H1 (cell line): Measurements from ENCODE around the gene TPP2. TPM values are rescaled to one million over a fixed set of nuclear protein-coding genes. Genes with fewer than 3 reads are reported as not detected.

Source experiments
- CTCF ChIA-PET: fragments of 300-600 bp; sonication (Branson Sonifier 250); formaldehyde crosslinking; loops from one replicate; lab custom pipeline; 2021; ENCODE audit not compliant: partially characterized antibody; lab: Charles Lee
- POLR2A ChIA-PET: fragments of 300-600 bp; sonication (Branson Sonifier 250); formaldehyde crosslinking; loops from one replicate; lab custom pipeline; 2021; ENCODE audit warnings: inconsistent platforms; ENCODE audit not compliant: partially characterized antibody; lab: Charles Lee
- DNase-seq, 2 experiments: peaks; one replicate each; pipeline versions ENCODE4 v3.0.0 to v3.0.0-alpha.2; 2010 to 2022; ENCODE audit warnings: low spot score in 2 of 2, low read depth in 1 of 2, mixed read lengths in 1 of 2
- FAIRE-seq: peaks from 2 replicates; lab custom pipeline; 2011; peaks lifted over from hg19 to GRCh38; lab: Jason Lieb, UNC
- H2AFZ ChIP-seq: 2 replicates; pipeline ENCODE4 v1.8.1; 2012; ENCODE audit warnings: low read length, inconsistent platforms
- H2AK5ac ChIP-seq: 2 replicates; pipeline ENCODE4 v1.6.1; 2013; ENCODE audit warnings: low read depth, low read length
- H2BK120ac ChIP-seq: replicated peaks from 2 replicates; pipeline ENCODE3; 2013; ENCODE audit warnings: low read depth, low read length, inconsistent platforms
- H2BK12ac ChIP-seq: 2 replicates; pipeline ENCODE4 v1.6.1; 2013; ENCODE audit warnings: low read depth, low read length
- H2BK15ac ChIP-seq: 2 replicates; pipeline ENCODE4 v1.6.1; 2013; ENCODE audit warnings: low read length
- H2BK20ac ChIP-seq: 2 replicates; pipeline ENCODE4 v1.6.1; 2013; ENCODE audit warnings: low read length
- H2BK5ac ChIP-seq: 2 replicates; pipeline ENCODE4 v1.6.1; 2013; ENCODE audit warnings: low read depth, low read length
- H3K14ac ChIP-seq: 2 replicates; pipeline ENCODE4 v1.6.1; 2013; ENCODE audit warnings: inconsistent platforms; ENCODE audit not compliant: insufficient read length
- H3K18ac ChIP-seq: 2 replicates; pipeline ENCODE4 v1.6.1; 2013; ENCODE audit warnings: low read length; ENCODE audit errors: extremely low read depth
- H3K23ac ChIP-seq: 2 replicates; pipeline ENCODE4 v1.6.1; 2013; ENCODE audit warnings: inconsistent platforms; ENCODE audit not compliant: insufficient read length
- H3K23me2 ChIP-seq: 2 replicates; pipeline ENCODE4 v1.6.1; 2013; ENCODE audit warnings: low read depth, low read length
- H3K27ac ChIP-seq: 2 replicates; pipeline ENCODE4 v1.6.1; 2011; ENCODE audit warnings: low read depth, low read length, inconsistent platforms
- H3K27me3 ChIP-seq, 4 experiments: replicated peaks in 1 of 4; 1 replicate in 1 of 4; 2 replicates in 3 of 4; pipeline versions ENCODE4 v1.6.1 to v1.8.1; 2011 to 2013; ENCODE audit warnings: low read length in 3 of 4, mild to moderate bottlenecking in 3 of 4, inconsistent platforms in 2 of 4, mixed read lengths in 2 of 4, moderate library complexity in 1 of 4; ENCODE audit not compliant: control insufficient read depth in 3 of 4, insufficient read depth in 3 of 4; ENCODE audit errors: extremely low read depth in 1 of 4
- H3K36me3 ChIP-seq, 4 experiments: 2 replicates each; pipeline versions ENCODE4 v1.6.1 to v1.8.1; 2011 to 2013; ENCODE audit warnings: mild to moderate bottlenecking in 4 of 4, low read length in 3 of 4, moderate library complexity in 2 of 4, control low read depth in 1 of 4, inconsistent platforms in 1 of 4; ENCODE audit not compliant: insufficient read depth in 4 of 4, control insufficient read depth in 2 of 4
- H3K4ac ChIP-seq: replicated peaks from 2 replicates; pipeline ENCODE3; 2013; ENCODE audit warnings: low read length, low read depth, mixed read lengths, inconsistent platforms; ENCODE audit not compliant: insufficient read length
- H3K4me1 ChIP-seq, 4 experiments: replicated peaks in 1 of 4; 1 replicate in 1 of 4; 2 replicates in 3 of 4; pipeline versions ENCODE4 v1.6.1 to v1.8.1; 2011 to 2013; ENCODE audit warnings: low read length in 3 of 4, inconsistent platforms in 2 of 4, mixed read lengths in 1 of 4; ENCODE audit not compliant: insufficient read depth in 4 of 4, control insufficient read depth in 3 of 4
- H3K4me2 ChIP-seq, 2 experiments: 2 replicates each; pipeline versions ENCODE4 v1.6.1 to v1.8.1; 2011 to 2013; ENCODE audit warnings: low read depth in 2 of 2, low read length in 2 of 2, control low read depth in 1 of 2, inconsistent platforms in 1 of 2, mild to moderate bottlenecking in 1 of 2; ENCODE audit not compliant: insufficient read depth in 1 of 2
- H3K4me3 ChIP-seq, 4 experiments: fragments of 200-600, 300-600 bp in 1 of 4; sonication (generic), shearing (Covaris generic), sonication (Bioruptor Twin) in 1 of 4; 2 replicates each; pipeline versions ENCODE4 v1.5.1 to v1.8.1; 2011 to 2016; ENCODE audit warnings: low read length in 4 of 4, low read depth in 3 of 4, control low read depth in 2 of 4, inconsistent platforms in 2 of 4, mild to moderate bottlenecking in 2 of 4, mixed read lengths in 1 of 4, moderate library complexity in 1 of 4; ENCODE audit not compliant: insufficient read depth in 2 of 4; ENCODE audit errors: extremely low read depth in 1 of 4
- H3K56ac ChIP-seq: replicated peaks from 2 replicates; pipeline ENCODE3; 2013; ENCODE audit warnings: low read depth, mild to moderate bottlenecking, mixed read lengths, low read length, inconsistent platforms; ENCODE audit not compliant: insufficient read length
- H3K79me1 ChIP-seq: 2 replicates; pipeline ENCODE4 v1.6.1; 2013; ENCODE audit warnings: low read depth, low read length, control low read depth
- H3K79me2 ChIP-seq, 2 experiments: 2 replicates each; pipeline versions ENCODE4 v1.6.1 to v1.8.1; 2012 to 2013; ENCODE audit warnings: low read length in 2 of 2, mild to moderate bottlenecking in 2 of 2, inconsistent platforms in 1 of 2; ENCODE audit not compliant: insufficient read depth in 2 of 2, control insufficient read depth in 1 of 2
- H3K9ac ChIP-seq, 4 experiments: replicated peaks in 1 of 4; 1 replicate in 1 of 4; 2 replicates in 3 of 4; pipeline versions ENCODE4 v1.6.1 to v1.8.1; 2011 to 2013; ENCODE audit warnings: low read depth in 3 of 4, low read length in 3 of 4, control low read depth in 2 of 4, mild to moderate bottlenecking in 2 of 4, moderate library complexity in 2 of 4, inconsistent platforms in 1 of 4; ENCODE audit errors: extremely low read depth in 1 of 4
- H3K9me3 ChIP-seq, 2 experiments: 2 replicates each; pipeline versions ENCODE4 v1.6.1 to v1.8.1; 2012 to 2013; ENCODE audit warnings: mild to moderate bottlenecking in 2 of 2, moderate library complexity in 2 of 2, control low read depth in 1 of 2, inconsistent platforms in 1 of 2, low read depth in 1 of 2, low read length in 1 of 2, mixed read lengths in 1 of 2; ENCODE audit not compliant: insufficient read depth in 2 of 2
- H4K20me1 ChIP-seq, 2 experiments: replicated peaks in 1 of 2; 2 replicates each; pipeline versions ENCODE3 to v1.8.1; 2011 to 2013; ENCODE audit warnings: inconsistent platforms in 2 of 2, low read length in 2 of 2, mild to moderate bottlenecking in 1 of 2; ENCODE audit not compliant: insufficient read depth in 2 of 2, control insufficient read depth in 1 of 2
- H4K5ac ChIP-seq: 2 replicates; pipeline ENCODE4 v1.6.1; 2013; ENCODE audit warnings: low read length, low read depth, mixed read lengths, inconsistent platforms; ENCODE audit not compliant: insufficient read length
- H4K8ac ChIP-seq: 2 replicates; pipeline ENCODE4 v1.8.0; 2013; ENCODE audit warnings: mild to moderate bottlenecking, moderate library complexity, low read length, inconsistent platforms; ENCODE audit not compliant: insufficient read depth; ENCODE audit errors: extremely low read depth
- H4K91ac ChIP-seq: replicated peaks from 2 replicates; pipeline ENCODE3; 2013; ENCODE audit warnings: low read length, mixed read lengths, inconsistent platforms; ENCODE audit not compliant: insufficient read length
- BACH1 ChIP-seq: IDR thresholded peaks from 2 replicates; pipeline ENCODE4 v1.6.1; 2012; ENCODE audit warnings: low read length, improper control_type of control experiment
- BRCA1 ChIP-seq: IDR thresholded peaks from 2 replicates; pipeline ENCODE4 v1.6.1; 2012; ENCODE audit warnings: low read depth, low read length, improper control_type of control experiment
- GABPA ChIP-seq: IDR thresholded peaks from 2 replicates; pipeline ENCODE4 v1.6.1; 2011; ENCODE audit warnings: mild to moderate bottlenecking, low read length, moderate library complexity, borderline replicate concordance; ENCODE audit not compliant: insufficient read depth
- MAFK ChIP-seq: IDR thresholded peaks from 2 replicates; pipeline ENCODE4 v1.6.1; 2012; ENCODE audit warnings: low read depth, mild to moderate bottlenecking, improper control_type of control experiment, low read length
- POU5F1 ChIP-seq: IDR thresholded peaks from 2 replicates; pipeline ENCODE4 v1.6.1; 2011; ENCODE audit warnings: low read depth, mild to moderate bottlenecking, low read length, moderate library complexity
- RAD21 ChIP-seq, 2 experiments: IDR thresholded peaks in 1 of 2; conservative IDR thresholded peaks in 1 of 2; 2 replicates each; pipeline ENCODE4 v1.6.1; 2011; ENCODE audit warnings: low read depth in 2 of 2, low read length in 2 of 2, improper control_type of control experiment in 1 of 2, inconsistent platforms in 1 of 2, mild to moderate bottlenecking in 1 of 2, moderate library complexity in 1 of 2
- RXRA ChIP-seq: IDR thresholded peaks from 2 replicates; pipeline ENCODE4 v1.6.1; 2011; ENCODE audit warnings: low read depth, mild to moderate bottlenecking, low read length, moderate library complexity; ENCODE audit not compliant: insufficient read depth
- SAP30 ChIP-seq: fragments of 300-600 bp; sonication (generic); IDR thresholded peaks from 2 replicates; pipeline ENCODE4 v1.7.1; 2012; ENCODE audit warnings: low read length, moderate library complexity, mild to moderate bottlenecking, inconsistent platforms; ENCODE audit not compliant: insufficient read depth, insufficient replicate concordance
- polyA plus RNA-seq, 7 experiments: library from polyadenylated mRNA; depleted of rRNA in 3 of 7; stranded (reverse) in 5 of 7; unstranded in 2 of 7; fragments of >200 nt in 5 of 7; fragments of 200-250 nt in 2 of 7; gene quantifications; 1 replicate in 5 of 7; 2 replicates in 1 of 7; 4 replicates in 1 of 7; pipeline versions ENCODE4 v1.2.1 to v1.2.3, GENCODE V29; 2011 to 2013; ENCODE audit warnings: missing spikeins in 2 of 7, mixed read lengths in 2 of 7
- total RNA-seq: library from RNA; stranded (reverse); fragmentation: NEBNext Ultra II Directional; extraction: Animal tissue kit (Norgen Biotek cat#: 25700); gene quantifications from 2 replicates; pipeline ENCODE4 v1.2.1, GENCODE V29; 2021
- TF ChIP-seq, protein P1 (sequence below): IDR thresholded peaks from 2 replicates; pipeline ENCODE4 v1.6.1; 2011; ENCODE audit warnings: low read length, improper control_type of control experiment

TPP2 gene
- total and polyA plus RNA-seq, 2 of the 8 experiments (the other 6 are each of a cell fraction or from before 2014, with no cell fraction given) = 15.9 to 85.7 TPM

DNA sequence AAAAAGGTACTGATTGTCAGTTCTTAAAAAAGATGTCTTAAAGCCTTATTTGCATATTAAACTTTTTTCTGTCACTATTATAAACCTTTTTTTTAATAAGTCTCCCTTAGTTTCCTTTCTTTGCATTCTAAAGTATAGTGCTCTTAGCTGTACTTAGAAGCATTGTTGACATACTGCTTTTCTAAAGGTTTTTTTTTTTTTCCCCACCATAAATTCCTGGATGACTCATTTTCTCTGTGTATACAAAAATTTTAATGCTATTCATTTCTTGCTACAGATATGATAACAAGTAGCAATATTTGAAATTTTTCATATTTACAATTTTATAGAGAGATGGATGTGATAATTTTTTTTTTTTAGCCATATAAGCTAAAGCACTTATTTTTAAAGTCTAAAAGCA, 54.6 kb downstream of the TPP2 start:
- DNase-seq = no peak
- Histone ChIP-seq H2AK5ac (no peak overlapping the region), H3K14ac (no peak overlapping the region)

More for the DNA sequence above, 54.6 kb downstream of the TPP2 start:
- no peak overlapping the region for H4K8ac ChIP-seq
- H2BK120ac ChIP-seq = no peak overlapping the region
- no peak overlapping the region for H4K91ac ChIP-seq
- H2BK12ac ChIP-seq = no peak overlapping the region
- H3K56ac ChIP-seq = no peak overlapping the region
- H3K4me2 ChIP-seq = no peak overlapping the region
- no peak overlapping the region for H2BK5ac ChIP-seq
- H3K9ac ChIP-seq = no peak overlapping the region
- H3K4me1 ChIP-seq = no peaks in the 10 kb centered on the region
- H3K36me3 ChIP-seq = peaks cover 4 to 47% (median 25%) of the 10 kb centered on the region in 4 experiments
- H3K79me1 ChIP-seq = no peaks in the 10 kb centered on the region
- H3K79me2 ChIP-seq = no peaks in the 10 kb centered on the region
- H3K9me3 ChIP-seq = no peaks in the 10 kb centered on the region
- FAIRE-seq = no peak
- H4K5ac ChIP-seq = no peak overlapping the region
- ChIA-PET CTCF (interaction anchor here (1.1 kb wide), 2 partner anchors 9 to 60 kb away, joined by 3 read pairs; no protein-coding TSS in a partner anchor), POLR2A (no interaction called here)
- TF ChIP-seq MAFK (no peak), GABPA (no peak), RAD21 (IDR thresholded peaks at IDR 0.05 in 1 of 2, conservative IDR thresholded peaks at IDR 0.05 in 1 of 2; ENCODE audit: low read depth in 2 of 2, low read length in 2 of 2) (no peak), BACH1 (no peak), POU5F1 (no peak), SAP30 (no peak), RXRA (no peak), BRCA1 (no peak)
- TF ChIP-seq, protein P1, sequence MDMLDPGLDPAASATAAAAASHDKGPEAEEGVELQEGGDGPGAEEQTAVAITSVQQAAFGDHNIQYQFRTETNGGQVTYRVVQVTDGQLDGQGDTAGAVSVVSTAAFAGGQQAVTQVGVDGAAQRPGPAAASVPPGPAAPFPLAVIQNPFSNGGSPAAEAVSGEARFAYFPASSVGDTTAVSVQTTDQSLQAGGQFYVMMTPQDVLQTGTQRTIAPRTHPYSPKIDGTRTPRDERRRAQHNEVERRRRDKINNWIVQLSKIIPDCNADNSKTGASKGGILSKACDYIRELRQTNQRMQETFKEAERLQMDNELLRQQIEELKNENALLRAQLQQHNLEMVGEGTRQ = no peak
- no peak overlapping the region for H3K27ac ChIP-seq
- no peaks in the 10 kb centered on the region for H3K27me3 ChIP-seq
- no peak overlapping the region for H2AFZ ChIP-seq
- no peak overlapping the region for H3K4ac ChIP-seq
- H3K23me2 ChIP-seq = no peaks in the 10 kb centered on the region
- no peak overlapping the region for H3K4me3 ChIP-seq
- no peak overlapping the region for H2BK20ac ChIP-seq
- no peaks in the 10 kb centered on the region for H4K20me1 ChIP-seq
- no peak overlapping the region for H3K23ac ChIP-seq
- H2BK15ac ChIP-seq = no peak overlapping the region
- H3K18ac ChIP-seq = no peak overlapping the region
